ENCODE results near the gene MEX3D.
A peak's percentile ranks its signal among the peaks of the same experiment; 100 is the strongest.

Gene MEX3D

GRCh38 chr19:1592024-1592754, 24.1 kb upstream of the MEX3D start (continued):
- TF ChIP-seq ZNF184 (tag by site-specific recombination; IDR thresholded peaks at IDR 0.05) (no peak), ZSCAN23 (tag by site-specific recombination; IDR thresholded peaks at IDR 0.05) (no peak), ZBTB11 (tag by site-specific recombination; conservative IDR thresholded peaks at IDR 0.05; ENCODE audit: low read depth) (no peak), ZNF221 (tag by site-specific recombination; IDR thresholded peaks at IDR 0.05; ENCODE audit: borderline replicate concordance) (no peak), ZBTB26 (tag by site-specific recombination; optimal IDR thresholded peaks at IDR 0.05) (peak; percentile 77), ZNF140 (tag by site-specific recombination; IDR thresholded peaks at IDR 0.05) (no peak), RBAK (tag by site-specific recombination; IDR thresholded peaks at IDR 0.05) (no peak), ZNF501 (tag by site-specific recombination; IDR thresholded peaks at IDR 0.05) (peak; percentile 48; the same call in 1 of the 2 replicates), TCF7L2 (IDR thresholded peaks at IDR 0.05; ENCODE audit: borderline replicate concordance, low read depth, low read length) (no peak), ZNF155 (tag by site-specific recombination; IDR thresholded peaks at IDR 0.05) (no peak), GLI4 (tag by site-specific recombination; IDR thresholded peaks at IDR 0.05) (0 out of 2 replicates have a peak, but pooled peaks have one; percentile 55), ZNF24 (tag by site-specific recombination; IDR thresholded peaks at IDR 0.05) (no peak), SP2 (tag by site-specific recombination; IDR thresholded peaks at IDR 0.05) (no peak), ZBTB44 (tag by site-specific recombination; IDR thresholded peaks at IDR 0.05) (no peak), ZNF214 (tag by site-specific recombination; IDR thresholded peaks at IDR 0.05; ENCODE audit: borderline replicate concordance) (no peak)

GRCh38 chr19:1591421-1592023, 23.4 kb upstream of the MEX3D start:
- peaks cover 10 to 21% of the 10 kb centered on the region in 2 experiments; a peak in 2 of 3 replicates for H3K36me3 ChIP-seq (ENCODE audit: control insufficient read depth in 2 of 2, insufficient read depth in 1 of 2, low read length in 2 of 2)
- ChIA-PET POLR2A (interaction anchor here (0.6 to 1.6 kb wide), 3 partner anchors 10 to 61 kb away, joined by 3 to 7 read pairs (median 6); partner anchors contain the start of genes TCF3 and UQCR11), CTCF (interaction anchor here (0.5 to 1.3 kb wide), 4 partner anchors 33 to 203 kb away, joined by 3 to 6 read pairs (median 4); no protein-coding TSS in a partner anchor)
- no peaks in the 10 kb centered on the region for H3K4me1 ChIP-seq (ENCODE audit: control insufficient read depth, insufficient read depth, low read length)
- H3K9me3 ChIP-seq (ENCODE audit: control insufficient read depth, insufficient read depth, low read depth, low read length): no peaks in the 10 kb centered on the region
- peak overlapping the region; percentile 100 for H3K27ac ChIP-seq (ENCODE audit: extremely low read depth, low read depth, low read length)
- H3K4me3 ChIP-seq (ENCODE audit: low read depth, low read length): peak overlapping the region; percentile 84
- TF ChIP-seq ZNF510 (tag by site-specific recombination; IDR thresholded peaks at IDR 0.05; ENCODE audit: insufficient replicate concordance): no peak
- TF ChIP-seq ZFP3 (tag by site-specific recombination; IDR thresholded peaks at IDR 0.05; ENCODE audit: low read depth): no peak
- no peak for TF ChIP-seq ZNF292 (tag by site-specific recombination; IDR thresholded peaks at IDR 0.05; ENCODE audit: borderline replicate concordance, low read depth)
- TF ChIP-seq INSM2 (tag by site-specific recombination; IDR thresholded peaks at IDR 0.05): no peak
- TF ChIP-seq KLF8 (tag by site-specific recombination; IDR thresholded peaks at IDR 0.05): no peak
- TF ChIP-seq ZNF513 (tag by site-specific recombination; IDR thresholded peaks at IDR 0.05): no peak
- no peak for TF ChIP-seq ZSCAN30 (tag by site-specific recombination; IDR thresholded peaks at IDR 0.05)
